T-helper 1 cell treated with Interleukin-12 subunit alpha and Interleukin-12 subunit beta and Interleukin-4 antibody, amounts not matched to agents 30 ng/mL and 1 ng/mL, for 36 hours (primary cell): Measurements from ENCODE around the gene GORAB. TPM values are rescaled to one million over a fixed set of nuclear protein-coding genes. Genes with fewer than 3 reads are reported as not detected.

Source experiments
- intact Hi-C: fragments of 100-400 bp; cut with micrococcal nuclease; formaldehyde crosslinking; loops from one replicate; pipeline ENCODE4 v1.15.1; 2024
- total RNA-seq: library from RNA; stranded (reverse); gene quantifications from 2 replicates; pipeline ENCODE4 v1.2.3, GENCODE V29; 2022

The GORAB gene
- total RNA-seq, 1 donor from 2014 or later, result 13.8 TPM

DNA sequence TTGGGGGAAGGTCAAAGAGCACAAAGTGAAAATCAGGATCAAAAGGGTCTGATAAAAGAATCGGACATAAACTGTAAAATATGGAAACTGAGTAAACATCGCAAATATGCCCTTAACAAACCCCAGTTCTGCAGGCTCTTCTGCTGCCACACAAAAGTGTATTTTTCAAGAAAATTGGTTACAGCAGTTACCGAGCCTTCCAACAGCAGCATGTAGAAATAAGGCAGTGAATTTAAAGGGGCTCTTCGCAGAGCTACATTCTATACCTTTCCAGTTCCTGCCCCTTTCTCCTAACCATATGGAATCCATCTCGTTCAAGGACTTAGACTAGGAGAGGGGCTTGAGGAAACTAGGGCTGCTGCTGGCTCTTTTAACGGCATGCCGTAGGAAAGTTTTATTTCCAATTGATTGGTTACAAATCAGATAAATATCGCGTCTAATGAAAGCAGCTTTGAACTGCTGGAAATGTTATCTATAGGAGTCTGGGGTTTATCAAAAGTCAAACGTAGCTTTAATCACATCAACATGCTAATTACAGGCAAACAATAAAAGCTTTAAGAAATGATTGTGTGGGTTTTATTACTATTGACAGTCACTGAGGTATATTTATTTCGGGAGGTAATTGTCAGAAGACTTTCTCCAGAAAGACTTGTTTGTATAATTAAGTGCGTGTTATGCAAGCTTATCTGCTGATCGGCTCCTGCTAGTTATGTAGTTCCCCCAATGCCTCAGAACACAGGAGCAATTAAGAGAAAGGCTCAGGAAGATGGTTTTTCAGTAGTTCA is 59.1 kb downstream of the GORAB start:
- intact Hi-C loops, result no loop called here

DNA sequence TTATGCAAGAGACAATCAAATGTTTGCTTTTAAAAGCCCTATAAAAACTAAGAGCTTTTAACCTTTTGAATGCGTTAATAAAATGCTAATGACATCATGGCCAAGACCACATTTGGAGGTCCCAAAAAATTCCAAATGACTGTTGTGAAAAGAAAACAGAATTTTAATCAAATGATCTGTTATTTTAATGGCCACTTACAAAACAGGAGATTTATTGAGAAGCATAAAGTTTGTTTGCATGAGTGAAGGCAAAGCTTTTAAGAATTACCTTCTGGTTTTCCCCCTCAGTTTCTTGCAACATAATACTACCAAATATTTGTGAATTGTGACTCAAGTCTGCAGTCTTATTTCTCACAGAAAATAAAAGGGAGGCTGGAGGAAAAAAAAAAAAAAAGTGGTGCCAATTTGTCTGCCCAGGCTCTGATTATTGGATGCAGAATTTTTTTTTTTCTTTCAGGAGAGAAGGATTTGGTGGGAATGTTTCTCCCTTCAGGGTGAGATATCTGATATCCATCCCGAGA is 60.7 kb downstream of the GORAB start:
- intact Hi-C loops, result no loop called here

DNA sequence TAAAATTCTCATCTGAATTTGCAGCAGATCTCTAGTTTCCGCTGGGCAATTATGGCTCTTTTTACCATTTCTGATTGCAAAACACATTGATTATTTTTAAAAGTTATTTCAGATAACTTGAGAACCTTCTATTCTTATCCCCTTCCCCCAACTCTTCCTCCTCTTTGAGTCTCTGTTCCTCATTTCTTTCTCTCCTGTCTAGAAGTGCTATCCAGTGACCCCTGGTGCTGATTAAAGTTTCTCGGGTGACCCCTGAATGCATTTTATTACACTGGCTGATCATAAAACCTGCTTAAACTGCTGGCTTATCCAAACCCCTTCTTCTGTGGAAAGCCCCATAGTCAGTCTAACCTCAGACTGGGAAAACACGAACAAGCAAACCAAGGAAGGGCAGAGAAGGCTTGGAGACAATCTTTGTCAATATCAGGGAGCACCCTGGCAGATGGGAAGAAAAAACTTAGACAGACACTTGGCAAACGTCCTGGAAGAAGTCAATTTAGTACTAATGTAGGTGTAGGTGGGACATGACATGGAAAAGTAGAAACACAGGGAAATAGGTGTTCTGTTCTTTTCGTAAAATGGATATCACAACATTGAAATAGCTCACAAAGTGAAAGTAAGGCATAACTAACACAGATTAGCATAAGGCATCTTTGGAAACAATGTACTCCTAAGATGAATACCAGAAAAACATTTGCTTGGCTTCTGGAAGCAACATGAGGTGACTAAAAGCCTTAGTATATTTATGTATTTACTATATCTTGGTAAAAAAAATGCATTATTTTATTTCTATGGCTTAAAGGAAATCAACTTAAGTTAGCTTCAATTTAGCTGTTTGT is 61.4 kb downstream of the GORAB start:
- intact Hi-C loops, result no loop called here

DNA sequence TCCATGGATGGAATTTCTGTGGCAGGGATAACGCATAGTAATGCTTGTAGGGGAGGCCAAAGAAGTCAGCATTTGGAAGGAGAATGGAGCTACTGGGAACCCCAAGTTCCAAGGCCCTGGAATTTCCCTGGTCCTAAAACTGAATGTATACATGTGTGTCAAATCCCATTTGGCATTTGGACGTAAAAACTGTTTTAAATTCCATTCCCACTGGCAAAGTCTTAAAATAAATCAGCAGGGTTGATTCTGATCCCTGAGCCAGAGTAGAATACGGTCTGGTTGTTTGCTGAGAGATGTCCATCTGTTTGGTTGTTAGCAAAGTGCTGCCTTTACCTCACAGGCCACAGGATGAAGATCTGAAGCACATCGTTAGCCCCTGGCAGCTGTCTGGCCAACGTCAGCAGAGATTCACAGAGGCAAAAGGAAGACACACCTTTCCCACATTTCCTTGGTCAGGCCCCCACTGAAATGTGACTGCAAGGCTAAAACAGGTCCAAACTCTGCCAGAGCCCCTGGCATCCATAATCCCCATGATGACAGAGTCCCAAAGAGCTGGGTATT is 62.2 kb downstream of the GORAB start:
- intact Hi-C loops, result no loop called here

DNA sequence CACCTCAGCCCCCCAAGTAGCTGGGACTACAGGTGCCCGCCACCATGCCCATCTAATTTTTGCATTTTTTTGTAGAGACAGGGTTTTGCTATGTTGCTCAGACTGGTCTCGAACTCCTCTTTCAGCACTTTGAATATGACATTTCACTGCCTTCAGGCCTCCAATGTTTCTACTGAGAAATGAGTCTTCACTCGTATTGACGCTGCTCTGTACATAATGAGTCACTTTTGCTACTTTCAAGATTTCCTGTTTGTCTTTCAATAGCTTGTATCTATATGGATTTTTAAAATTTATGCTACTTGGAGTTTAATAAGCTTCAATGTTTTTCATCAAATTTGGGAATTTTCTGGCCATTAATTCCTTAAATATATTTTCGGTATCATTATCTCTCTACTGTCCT is 64.7 kb downstream of the GORAB start:
- intact Hi-C loops, result no loop called here

DNA sequence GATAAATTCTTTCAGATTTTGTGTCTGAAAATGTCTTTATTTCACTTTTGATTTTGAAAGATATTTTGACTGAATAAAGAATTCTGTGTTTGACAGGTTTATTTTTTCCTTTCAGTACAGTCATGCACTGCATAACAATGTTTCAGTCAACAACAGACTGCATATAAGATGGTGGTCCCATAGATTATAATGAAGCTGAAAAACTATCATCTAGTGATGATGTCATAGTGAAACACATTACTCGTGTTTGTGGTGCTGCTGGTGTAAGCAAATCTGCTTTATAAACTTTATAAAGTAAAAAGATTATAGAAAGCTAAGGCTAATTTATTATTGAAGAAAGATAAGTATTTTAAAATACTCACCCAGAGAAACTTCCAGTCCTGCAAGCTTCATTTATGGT is 66.7 kb downstream of the GORAB start:
- intact Hi-C loops, result no loop called here

DNA sequence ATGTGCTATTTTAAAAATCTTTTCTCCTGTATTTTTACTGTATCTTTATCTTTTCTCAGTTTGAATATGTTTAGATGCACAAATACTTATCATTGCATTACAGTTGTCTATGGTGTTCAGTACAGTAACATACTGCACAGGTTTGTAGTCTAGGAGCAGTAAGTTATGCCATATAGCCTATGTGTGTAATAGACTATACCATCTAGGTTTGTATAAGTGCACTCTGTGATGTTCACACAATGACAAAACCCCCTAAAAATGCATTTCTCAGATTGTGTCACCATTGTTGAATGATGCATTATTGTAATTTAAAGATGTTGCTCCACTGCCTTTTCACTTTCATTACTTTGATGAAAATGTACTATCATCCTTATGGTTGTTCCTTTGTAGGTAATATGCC is 67.1 kb downstream of the GORAB start:
- intact Hi-C loops, result no loop called here

DNA sequence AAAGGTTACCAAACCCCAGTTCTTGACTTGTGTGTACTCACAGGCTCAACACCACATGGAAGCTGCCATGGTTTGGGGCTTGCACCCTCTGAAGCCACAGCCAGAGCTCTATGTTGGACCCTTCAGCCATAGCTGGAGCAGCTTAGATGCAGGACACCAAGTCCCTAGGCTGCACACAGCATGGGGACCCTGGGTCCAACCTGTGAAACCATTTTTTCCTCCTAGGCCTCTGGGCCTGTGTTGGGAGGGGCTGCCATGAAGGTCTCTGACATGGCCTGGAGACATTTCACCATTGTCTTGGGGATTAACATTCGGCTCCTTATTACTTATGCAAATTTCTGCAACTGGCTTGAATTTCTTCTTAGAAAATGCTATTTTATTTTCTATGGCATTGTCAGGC is 69.9 kb downstream of the GORAB start:
- intact Hi-C loops, result no loop called here

Other genes starting within 250 kb of the GORAB start
- gene PRRX1, start 132.0 kb downstream of the GORAB start, total RNA-seq, result not detected in 2 replicates